NCI-H446 treated with DMSO at 0.1 percent for 48 hours (cell line): ENCODE results near the gene SGO1.
"Not testable (repeated sequence)": the region's sequence is repeated elsewhere in the genome, so short reads cannot be mapped to it uniquely, and the experiment has no call there.

Source experiments
- DNase-seq: peaks from one replicate; lab custom pipeline; 2025; lab: John Stamatoyannopoulos, UW

SGO1 gene

DNA sequence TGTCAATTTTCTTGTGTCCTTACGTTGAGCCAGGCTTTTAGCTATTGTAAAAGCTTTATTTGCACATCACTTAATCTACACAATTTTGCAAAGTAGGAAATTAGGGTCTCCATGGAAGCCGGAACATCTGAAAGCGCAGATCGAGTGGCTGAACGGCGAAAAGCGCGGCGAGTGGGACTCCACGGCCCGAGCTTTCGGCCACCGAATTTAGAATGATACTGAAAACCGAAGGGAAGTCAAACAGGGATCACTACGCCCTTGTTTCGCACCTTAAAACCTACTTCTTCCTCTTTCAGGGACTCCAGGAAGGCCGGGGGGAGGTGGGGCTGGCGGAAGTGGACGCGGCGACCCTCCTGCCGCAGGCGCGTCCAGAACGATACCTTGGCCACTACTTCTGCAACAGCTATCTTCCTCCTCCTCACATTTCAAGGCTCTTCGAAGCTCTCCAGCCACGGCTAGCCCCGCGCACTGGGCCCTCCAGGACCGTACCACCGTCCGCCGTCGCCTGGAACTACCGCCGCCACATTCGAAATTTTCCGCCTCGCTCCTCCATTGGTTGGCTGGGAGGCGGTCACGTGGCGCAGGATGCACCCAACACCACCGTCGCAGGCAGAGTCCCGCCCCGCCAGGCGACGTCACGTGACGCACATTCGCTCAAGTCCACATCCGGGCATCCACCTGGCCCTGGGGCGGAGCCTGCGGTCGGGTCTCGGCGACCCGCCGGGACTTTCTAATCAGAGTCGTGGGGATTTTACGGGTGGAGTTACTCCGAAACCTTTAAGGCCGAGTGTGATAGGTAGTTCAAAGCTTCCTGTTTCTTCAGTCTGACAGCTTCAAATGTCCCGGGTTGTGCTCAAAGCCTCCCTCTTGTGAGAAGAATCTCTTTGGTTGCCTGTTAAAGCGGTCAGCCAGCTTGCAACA is at the start of gene SGO1:
TSS of gene SGO1 (minus strand) at position 528 of the 921 bp plus-strand sequence. CDS start 2,179 bp downstream, outside the sequence.
- peak; percentile 85 for DNase-seq

DNA sequence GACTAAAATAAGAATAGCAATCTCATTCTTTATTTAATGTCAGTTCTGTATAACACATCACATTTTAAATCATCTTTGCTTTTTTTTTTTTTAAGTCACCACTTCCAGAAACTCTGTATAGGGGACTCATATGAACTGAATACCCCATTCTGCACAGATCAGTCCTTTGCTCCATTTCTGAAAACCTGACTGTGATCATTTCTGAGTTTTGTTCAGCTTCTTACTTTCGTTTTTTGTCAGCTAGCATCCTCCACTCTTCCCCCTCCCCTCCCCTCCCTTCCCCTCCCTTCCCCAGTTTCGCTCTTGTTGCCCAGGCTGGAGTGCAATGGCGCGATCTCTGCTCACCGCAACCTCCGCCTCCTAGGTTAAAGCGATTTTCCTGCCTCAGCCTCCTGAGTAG is 49.8 kb upstream of the SGO1 start:
- DNase-seq: no peak

DNA sequence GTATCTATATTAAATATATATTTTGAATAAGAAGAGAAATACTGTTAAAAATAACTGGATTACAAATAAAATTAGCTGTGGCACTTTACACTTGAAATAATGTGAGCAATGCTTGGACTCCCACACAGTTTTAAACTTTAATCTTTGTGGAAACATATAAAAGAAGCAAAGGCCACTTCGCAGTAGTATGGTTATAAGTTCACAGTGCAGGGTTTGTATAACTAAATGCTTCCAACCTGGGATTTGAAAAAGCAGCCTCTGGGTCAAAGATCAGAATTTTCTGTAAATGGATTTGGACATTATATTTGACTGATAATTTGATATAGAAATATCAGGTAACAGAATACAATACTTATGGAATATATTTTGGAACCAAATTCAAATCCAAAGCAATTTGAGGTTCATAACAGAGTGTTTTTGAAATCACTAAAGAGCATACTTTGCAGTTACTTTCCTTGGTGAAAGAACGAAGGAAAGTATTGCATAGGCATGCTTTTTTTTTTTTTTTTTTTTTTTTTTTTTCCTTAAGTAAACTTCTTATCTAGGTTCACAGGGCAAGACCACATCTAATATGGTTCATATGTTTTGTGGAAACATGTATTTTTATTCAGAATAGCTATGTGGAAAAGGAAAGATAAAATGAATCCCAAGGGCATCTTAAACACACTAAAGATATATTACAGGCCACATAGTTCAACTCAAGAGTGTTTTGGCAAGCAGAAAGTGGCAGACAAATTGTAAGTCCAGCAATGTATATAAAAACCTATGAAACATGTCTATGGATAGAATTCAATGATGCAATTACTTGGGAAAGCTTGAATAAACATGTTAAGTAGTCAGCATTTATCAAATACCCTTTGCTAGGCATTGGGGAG is 47.1 kb upstream of the SGO1 start:
- no peak for DNase-seq

DNA sequence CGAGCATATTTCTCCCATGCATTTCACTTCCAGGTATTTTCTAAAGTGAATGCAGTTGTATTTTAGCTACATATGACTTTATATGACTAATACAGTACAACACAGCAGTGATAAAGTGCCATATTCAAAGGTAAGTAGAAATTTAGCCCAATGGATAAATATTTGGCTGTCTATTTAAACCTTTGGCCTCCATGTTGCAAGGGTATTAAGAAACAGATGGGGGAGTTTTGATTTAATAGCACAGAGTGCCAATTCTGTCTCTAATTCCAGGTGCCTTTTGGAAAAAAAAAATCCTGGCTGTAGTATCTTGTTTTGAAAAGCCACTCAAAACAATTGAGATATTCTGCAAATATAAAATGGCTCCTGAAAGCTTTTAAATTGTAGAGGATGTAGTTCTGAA is 44.9 kb upstream of the SGO1 start:
- DNase-seq: no peak

DNA sequence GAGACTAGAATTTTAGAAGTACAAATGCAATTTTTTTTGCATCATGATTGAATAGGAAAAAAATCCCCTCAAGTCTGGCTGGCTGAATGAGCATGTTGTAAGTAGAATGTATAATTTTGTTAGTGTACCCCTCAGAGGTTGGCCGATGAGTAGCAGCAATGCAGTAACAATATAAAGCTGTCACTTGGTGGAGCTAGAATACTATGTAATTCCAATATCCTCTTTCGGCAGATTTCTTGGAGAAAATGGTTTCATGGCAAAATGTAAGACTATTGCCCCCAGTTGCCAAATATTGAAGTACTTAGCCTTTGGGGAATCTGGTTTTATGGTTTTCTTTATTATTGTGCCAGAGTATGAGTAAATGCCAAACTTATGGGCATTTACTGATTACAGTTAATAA is 39.8 kb upstream of the SGO1 start:
- DNase-seq: peak; percentile 66

DNA sequence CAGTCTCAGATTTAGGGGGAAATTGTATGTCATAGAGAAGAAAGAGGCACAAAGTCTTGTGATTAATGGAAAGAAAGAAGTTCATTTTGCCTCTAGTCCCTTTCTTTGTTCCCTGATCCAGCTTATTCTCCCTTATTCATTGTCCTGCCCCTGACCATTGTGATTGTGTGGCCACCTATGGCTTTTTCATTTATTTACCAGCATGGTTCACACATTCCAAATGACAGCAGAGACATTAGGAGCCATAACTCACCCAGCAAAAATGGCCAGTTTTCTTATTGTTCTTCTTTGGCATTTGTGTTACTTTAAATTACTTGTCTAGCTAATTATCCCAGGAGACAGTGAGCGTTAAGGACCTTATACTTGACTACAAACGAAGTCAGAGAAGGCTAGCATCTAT is 36.3 kb upstream of the SGO1 start:
- DNase-seq: no peak

DNA sequence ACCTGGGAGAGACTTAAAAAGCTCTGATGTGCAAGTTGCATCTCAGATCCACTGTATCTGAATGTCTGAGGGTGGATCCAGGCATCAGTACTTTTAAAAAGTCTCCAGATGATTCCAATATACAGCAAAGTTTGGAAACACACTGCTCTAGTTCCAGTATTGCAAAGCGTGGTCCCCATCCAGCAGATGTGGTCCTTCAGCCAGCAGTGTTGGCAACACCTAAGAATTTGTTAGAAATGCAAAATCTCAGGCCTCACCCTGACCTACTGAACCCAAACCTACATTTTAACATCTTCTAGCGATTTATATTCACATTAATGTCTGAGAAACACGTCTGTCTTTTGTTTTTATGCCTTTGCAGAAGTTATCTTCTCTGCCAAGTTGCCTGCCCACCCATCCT is 32.2 kb upstream of the SGO1 start:
- DNase-seq: no peak

DNA sequence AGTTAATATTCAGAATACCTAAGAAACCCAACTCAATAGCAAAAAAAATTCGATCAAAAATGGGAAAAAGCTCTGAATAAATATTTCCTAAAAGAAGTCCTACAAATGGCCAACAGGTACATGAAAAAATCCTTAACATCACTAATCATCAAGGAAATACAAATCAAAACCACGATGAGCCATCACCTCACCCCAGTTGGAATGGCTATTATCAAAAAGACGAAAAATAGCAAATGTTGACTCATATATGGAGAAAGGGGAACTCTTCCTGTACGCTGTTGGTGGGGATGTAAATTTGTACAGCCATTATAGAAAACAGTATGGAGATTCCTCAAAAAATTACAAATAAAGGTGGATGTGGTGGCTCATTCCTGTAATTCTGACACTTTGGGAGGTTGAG is 29.6 kb upstream of the SGO1 start:
- DNase-seq: no peak

DNA sequence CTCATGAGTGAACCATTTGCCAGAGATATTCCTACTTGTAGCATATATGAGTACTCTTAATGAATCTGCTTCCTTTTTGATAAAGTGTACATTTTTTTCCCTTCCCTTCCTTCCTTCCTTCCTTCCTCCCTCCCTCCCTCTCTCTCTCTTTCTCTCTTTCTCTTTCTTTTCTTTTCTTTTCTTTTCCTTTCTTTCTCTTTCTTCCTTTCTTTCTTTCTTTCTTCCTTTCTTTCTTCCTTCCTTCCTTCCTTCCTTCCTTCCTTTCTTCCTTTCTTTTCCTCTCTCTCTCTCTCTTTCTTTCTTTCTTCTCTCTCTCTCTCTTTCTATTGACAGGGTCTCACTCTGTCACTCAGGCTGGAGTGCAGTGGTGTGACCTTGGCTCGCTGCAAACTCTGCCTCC is 27.5 kb upstream of the SGO1 start:
- DNase-seq: not testable (repeated sequence)

DNA sequence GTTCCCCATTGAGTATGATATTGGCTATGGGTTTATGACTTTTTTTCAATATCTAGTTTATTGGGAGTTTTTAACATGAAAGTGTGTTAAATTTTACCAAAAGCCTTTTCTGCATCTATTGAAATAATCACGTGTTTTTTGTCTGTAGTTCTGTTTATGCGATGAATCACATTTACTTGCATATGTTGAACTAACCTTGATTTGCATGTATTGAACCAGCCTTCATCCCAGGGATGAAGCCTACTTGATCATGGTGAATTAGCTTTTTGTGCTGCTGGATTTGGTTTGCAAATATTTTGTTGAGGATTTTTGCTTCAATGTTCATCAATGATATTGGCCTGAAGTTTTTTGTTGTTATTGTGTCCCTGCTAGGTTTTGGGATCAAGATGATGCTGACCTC is 21.9 kb upstream of the SGO1 start:
- DNase-seq: not testable (repeated sequence)

DNA sequence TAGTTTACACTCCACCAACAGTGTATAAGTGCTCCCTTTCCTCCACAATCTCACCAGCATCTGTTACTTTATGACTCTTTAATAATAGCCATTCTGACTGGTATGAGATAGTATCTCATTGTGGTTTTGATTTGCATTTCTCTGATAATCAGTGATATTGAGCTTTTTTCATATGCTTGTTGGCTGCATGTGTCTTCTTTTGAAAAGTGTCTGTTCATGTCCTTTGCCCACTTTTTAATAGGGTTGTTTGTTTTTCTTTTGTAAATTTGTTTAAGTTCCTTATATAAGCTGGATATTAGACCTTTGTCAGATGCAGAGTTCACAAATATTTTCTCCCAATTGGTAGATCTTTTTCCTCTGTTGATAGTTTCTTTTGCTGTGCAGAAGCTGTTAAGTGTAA is 19.9 kb upstream of the SGO1 start:
- not testable (repeated sequence) for DNase-seq

DNA sequence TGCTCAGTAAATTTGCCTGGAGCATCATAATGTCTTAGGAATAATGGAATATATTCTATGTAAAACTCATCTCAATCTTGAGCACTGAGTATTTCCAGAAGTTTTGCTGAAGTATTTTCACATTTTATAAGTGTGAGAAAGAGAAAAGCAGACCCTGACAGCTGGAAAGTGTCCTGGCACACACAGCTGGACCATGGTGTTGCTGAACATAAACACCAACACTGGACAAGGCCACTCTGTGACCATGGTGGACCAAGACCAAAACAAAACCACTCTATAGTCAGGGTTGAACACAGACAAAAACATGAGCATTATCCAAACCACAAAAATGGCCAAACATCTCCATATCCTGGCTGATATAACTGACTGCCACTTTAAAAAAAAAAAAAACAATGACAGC is 15.1 kb upstream of the SGO1 start:
- DNase-seq: no peak

DNA sequence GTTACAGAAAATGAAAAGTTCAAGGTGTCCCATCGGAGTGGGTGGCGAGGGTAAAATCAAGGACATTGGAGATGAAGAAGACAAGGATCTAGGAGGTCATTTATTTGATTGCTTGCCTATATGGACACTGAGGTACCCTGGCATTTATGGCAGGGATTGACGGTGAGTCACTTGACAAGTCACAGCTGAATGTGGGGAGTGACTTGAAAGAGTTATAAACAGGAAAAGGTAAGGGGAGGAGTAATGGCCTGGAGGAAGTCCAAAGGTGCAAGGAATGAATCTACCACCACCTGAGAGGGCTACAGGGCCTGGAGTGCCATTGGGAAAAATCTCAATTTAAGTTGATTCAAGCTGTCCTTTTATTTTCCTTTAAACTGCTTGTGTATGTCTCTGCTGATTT is 11.8 kb upstream of the SGO1 start:
- DNase-seq: no peak

DNA sequence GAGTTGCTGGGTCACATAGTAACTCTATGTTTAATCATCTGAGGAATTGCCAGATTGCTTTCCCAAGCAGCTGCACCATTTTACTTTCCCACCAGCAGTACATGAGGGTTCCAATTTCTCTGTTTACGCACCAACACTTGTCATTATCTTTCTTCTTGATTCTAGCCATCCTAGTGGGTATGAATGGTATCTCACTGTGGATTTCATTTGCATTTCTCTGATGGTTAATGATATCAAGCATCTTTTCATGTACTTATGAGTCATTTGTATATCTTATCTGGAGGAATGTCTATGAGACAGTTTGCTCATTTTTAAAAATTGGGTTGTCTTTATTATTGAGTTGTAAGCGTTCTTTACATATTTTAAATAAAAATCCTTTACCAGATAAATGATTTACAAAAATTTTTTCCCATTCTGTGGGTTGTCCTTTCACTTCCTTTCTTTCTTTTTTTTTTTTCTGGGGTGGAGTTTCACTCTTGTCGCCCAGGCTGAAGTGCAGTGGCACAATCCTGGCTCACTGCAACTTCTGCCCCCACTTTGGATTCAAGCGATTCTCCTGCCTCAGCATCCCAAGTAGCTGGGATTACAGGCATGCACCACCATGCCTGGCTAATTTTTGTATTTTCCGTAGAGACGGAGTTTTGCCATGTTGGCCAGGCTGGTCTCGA is 8.9 kb upstream of the SGO1 start:
- no peak for DNase-seq

DNA sequence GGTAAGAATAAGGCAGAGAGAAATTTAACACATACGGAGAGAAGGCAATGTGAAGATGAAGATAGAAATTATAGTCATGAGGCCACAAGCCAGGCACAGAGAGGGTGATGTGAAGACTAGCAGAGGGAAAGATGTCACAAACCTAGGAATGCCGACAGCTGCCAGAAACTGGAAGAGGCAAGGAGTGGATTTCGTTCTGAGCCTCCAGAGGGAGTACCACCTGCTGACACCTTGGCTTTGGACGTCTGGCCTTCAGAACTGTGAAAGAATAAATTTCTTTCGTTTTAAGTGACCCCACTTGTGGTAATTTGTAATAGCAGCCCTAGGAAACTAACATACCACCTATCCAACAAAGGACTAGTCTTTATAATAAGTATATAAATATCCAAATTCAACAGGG is 5.0 kb upstream of the SGO1 start:
- no peak for DNase-seq

DNA sequence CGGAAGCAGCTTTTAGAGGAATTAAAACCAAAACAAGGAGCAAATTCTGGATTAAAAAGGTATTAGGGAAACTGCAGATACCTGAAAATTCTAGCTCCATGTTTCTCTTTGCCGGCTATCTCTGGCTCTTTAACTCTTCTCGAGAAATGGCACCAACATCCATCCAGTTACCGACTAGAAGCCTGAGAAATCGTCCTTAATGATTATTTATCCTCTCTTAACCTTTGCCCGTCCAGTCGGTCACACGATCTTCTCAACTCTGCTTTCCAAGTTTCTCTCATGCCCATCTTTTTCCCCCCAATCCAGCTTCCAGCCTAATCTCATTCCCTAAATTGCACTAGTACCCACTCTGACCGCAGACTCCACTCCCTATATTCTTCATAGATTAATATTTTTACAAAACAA is 596 bp upstream of the SGO1 start:
- no peak for DNase-seq

DNA sequence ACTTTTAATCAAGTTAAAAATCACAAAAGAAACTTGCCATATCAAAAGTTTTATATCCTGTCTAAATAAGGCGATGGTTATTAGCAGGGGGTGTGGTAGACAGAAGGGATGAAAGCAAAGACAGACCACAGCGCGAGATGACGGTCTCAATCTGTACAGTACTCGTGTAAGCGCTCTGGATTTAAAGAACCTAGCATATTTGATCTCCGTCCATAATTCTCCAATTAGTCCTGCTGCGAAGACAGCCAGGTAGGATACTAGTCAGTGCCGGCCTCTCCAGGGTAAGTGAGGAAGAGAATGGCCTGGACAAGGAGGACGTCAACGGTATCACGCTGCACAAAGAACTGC is 701 bp downstream of the SGO1 start:
- DNase-seq: no peak

DNA sequence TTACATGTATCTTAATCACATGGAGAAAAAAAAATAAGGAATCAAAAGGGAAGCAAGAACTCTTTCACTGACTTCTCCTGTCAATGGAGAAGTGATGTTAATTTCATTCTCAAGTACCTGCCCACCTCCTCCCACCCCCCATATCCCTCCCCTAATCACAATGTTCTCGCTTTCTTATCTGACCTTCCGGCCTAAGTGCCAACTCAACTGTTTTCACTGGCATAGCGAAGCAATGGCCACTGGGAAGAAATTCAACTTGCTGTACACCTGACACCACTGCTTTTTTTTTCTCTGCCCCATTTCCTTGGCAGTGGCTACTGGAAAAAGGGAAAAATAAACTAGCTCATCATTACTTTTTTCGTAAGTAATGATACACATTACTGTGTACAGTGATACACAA is 3.8 kb downstream of the SGO1 start:
- DNase-seq: no peak

DNA sequence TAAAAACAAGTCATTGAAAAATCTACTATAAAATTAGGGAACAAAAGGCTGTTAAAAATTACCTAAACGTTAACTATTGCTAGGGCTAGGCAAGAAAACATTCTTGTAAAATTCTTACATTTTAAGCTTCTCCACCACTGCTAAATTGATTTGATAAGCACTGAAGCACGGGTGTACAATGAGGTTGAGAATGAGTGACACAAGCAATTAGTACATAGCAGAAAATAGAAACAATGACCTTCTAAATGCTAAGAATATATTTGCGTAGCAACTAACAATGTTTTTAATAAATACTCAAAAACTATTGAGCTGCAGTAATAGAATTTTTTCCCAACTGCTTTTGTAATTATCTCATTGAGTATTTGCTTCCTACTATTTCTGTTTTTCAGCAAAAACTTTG is 4.7 kb downstream of the SGO1 start:
- DNase-seq: no peak

DNA sequence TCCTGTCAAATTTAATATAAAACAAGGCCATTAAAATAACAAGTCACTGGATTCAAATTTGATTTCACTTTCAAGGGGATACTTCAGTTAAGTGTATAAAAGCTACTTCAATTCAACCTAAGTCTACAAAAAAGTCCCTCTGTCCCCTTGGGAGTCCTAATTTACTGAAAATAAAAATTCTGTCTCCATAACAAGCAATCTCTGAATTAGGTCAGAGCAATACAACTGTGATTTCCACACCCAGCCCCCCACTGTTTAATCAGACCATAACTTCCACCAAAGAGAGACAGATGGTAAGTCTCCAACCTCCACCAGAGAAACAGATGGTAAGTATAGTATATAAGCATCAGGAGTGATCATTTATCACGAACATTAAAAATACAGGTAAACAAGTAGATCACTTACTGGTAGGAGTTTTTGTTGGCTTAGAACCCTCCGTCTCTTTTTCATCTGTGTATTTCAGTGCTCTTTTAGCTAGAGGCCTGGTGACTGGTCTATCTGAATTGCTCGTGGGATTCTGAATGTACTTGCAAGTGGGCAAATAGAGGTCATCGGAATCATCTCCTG is 12.1 kb downstream of the SGO1 start:
- DNase-seq: peak; percentile 28

DNA sequence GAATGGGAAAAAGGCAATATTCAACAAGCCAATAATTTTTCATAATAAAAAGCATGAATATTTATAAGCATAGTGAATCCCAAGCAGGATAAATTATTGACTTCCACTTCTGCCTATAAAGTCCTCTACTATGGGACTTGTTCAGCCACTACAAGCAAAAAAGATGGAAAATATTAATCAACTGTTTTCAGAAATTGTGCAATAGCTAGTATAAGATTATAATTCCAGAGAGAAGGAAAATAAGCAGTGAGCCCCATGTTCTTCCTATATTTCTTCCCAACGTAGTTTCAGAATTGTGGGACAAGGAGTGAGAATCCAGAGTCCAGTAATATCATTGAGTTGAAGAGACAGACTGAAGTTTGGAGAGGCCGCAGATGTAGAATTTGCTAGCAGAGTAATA is 24.3 kb downstream of the SGO1 start:
- DNase-seq: no peak

DNA sequence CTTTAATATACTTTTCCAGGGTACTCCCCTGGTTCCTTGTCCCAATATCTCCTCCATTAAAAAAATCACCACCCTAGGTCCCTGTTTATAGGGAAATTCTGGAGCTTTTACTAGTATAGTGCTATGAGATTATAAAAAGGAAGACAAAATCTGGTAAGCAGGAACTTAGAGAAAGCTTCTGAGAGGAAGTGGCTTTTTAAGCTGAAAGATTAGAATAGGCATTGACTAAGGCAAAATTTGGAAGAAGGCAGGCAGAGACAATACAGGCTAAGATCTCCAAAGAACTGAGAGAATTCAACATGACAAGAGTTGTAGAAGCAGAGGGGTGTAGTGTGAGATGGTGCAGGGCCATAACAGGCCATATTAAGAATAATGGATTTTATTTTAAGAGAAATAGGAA is 25.8 kb downstream of the SGO1 start:
- DNase-seq: no peak
